ENCODE results near the gene ADAMTS12. TPM values are rescaled to one million over a fixed set of nuclear protein-coding genes. Genes with fewer than 3 reads are reported as not detected.
A peak's percentile ranks its signal among the peaks of the same experiment; 100 is the strongest.

Gene ADAMTS12
- total RNA-seq, 1 experiment from 2014 or later, result not detected

- H3K36me3 ChIP-seq (ENCODE audit: insufficient read depth, low read length), result no peaks in the 10 kb centered on the region
- H3K9me3 ChIP-seq (ENCODE audit: low read length), result no peaks in the 10 kb centered on the region
- no peaks in the 10 kb centered on the region for H3K4me1 ChIP-seq (ENCODE audit: low read length)
- no peaks in the 10 kb centered on the region for H4K20me1 ChIP-seq (ENCODE audit: insufficient read depth, low read depth, low read length)
- no peak overlapping the region for H2AFZ ChIP-seq (ENCODE audit: low read length)
- H3K27ac ChIP-seq (ENCODE audit: low read length), result no peak overlapping the region
- H3K4me3 ChIP-seq (ENCODE audit: low read length), result no peak overlapping the region
- peaks cover 2% of the 10 kb centered on the region; the same call in 1 of the 2 replicates for H3K9me2 ChIP-seq (replicated peaks; ENCODE audit: insufficient read depth, low read length)
- no peaks in the 10 kb centered on the region for H3K79me2 ChIP-seq (ENCODE audit: low read length)
- no peak overlapping the region for H3K9ac ChIP-seq (ENCODE audit: low read length)
- DNase-seq, result peak; percentile 11
- H3K27me3 ChIP-seq (ENCODE audit: low read length), result no peaks in the 10 kb centered on the region; the same call in 1 of the 2 replicates
- H3K4me2 ChIP-seq (ENCODE audit: low read depth, low read length, poor library complexity, severe bottlenecking), result no peak overlapping the region
Measured at GRCh38 chr5:33579789-33580188, 312.0 kb downstream of the ADAMTS12 start.

- H3K9ac ChIP-seq (ENCODE audit: low read length), result no peak overlapping the region
- H3K4me3 ChIP-seq (ENCODE audit: low read length), result no peak overlapping the region
- no peaks in the 10 kb centered on the region for H3K9me3 ChIP-seq (ENCODE audit: low read length)
- no peaks in the 10 kb centered on the region; the same call in 1 of the 2 replicates for H3K27me3 ChIP-seq (ENCODE audit: low read length)
- DNase-seq, result no peak
- no peaks in the 10 kb centered on the region for H3K36me3 ChIP-seq (ENCODE audit: insufficient read depth, low read length)
- no peaks in the 10 kb centered on the region for H4K20me1 ChIP-seq (ENCODE audit: insufficient read depth, low read depth, low read length)
- H3K4me2 ChIP-seq (ENCODE audit: low read depth, low read length, poor library complexity, severe bottlenecking), result no peak overlapping the region
- no peak overlapping the region for H2AFZ ChIP-seq (ENCODE audit: low read length)
- no peak overlapping the region for H3K27ac ChIP-seq (ENCODE audit: low read length)
- no peaks in the 10 kb centered on the region for H3K4me1 ChIP-seq (ENCODE audit: low read length)
- no peaks in the 10 kb centered on the region for H3K9me2 ChIP-seq (replicated peaks; ENCODE audit: insufficient read depth, low read length)
- no peaks in the 10 kb centered on the region for H3K79me2 ChIP-seq (ENCODE audit: low read length)
Measured at GRCh38 chr5:33579152-33579551, 312.6 kb downstream of the ADAMTS12 start.

GRCh38 chr5:33576726-33577590 lies 314.8 kb downstream of the ADAMTS12 start:
- Histone ChIP-seq H3K4me1 (ENCODE audit: low read length) (no peaks in the 10 kb centered on the region), H3K9ac (ENCODE audit: low read length) (no peak overlapping the region), H3K36me3 (ENCODE audit: insufficient read depth, low read length) (no peaks in the 10 kb centered on the region), H3K9me2 (replicated peaks; ENCODE audit: insufficient read depth, low read length) (no peaks in the 10 kb centered on the region), H3K9me3 (ENCODE audit: low read length) (no peaks in the 10 kb centered on the region), H3K27me3 (ENCODE audit: low read length) (no peaks in the 10 kb centered on the region; the same call in 1 of the 2 replicates), H3K4me3 (ENCODE audit: low read length) (no peak overlapping the region), H3K4me2 (ENCODE audit: low read depth, low read length, poor library complexity, severe bottlenecking) (no peak overlapping the region), H4K20me1 (ENCODE audit: insufficient read depth, low read depth, low read length) (no peaks in the 10 kb centered on the region), H3K79me2 (ENCODE audit: low read length) (no peaks in the 10 kb centered on the region), H2AFZ (ENCODE audit: low read length) (no peak overlapping the region), H3K27ac (ENCODE audit: low read length) (no peak overlapping the region)
- peak; percentile 25 for DNase-seq

- H3K9ac ChIP-seq (ENCODE audit: low read length), result no peak overlapping the region
- H3K9me3 ChIP-seq (ENCODE audit: low read length), result no peaks in the 10 kb centered on the region
- H2AFZ ChIP-seq (ENCODE audit: low read length), result no peak overlapping the region
- H4K20me1 ChIP-seq (ENCODE audit: insufficient read depth, low read depth, low read length), result no peaks in the 10 kb centered on the region
- no peak overlapping the region for H3K4me2 ChIP-seq (ENCODE audit: low read depth, low read length, poor library complexity, severe bottlenecking)
- no peaks in the 10 kb centered on the region for H3K9me2 ChIP-seq (replicated peaks; ENCODE audit: insufficient read depth, low read length)
- H3K36me3 ChIP-seq (ENCODE audit: insufficient read depth, low read length), result no peaks in the 10 kb centered on the region
- no peaks in the 10 kb centered on the region for H3K79me2 ChIP-seq (ENCODE audit: low read length)
- H3K27ac ChIP-seq (ENCODE audit: low read length), result no peak overlapping the region
- no peaks in the 10 kb centered on the region for H3K27me3 ChIP-seq (ENCODE audit: low read length)
- no peak overlapping the region for H3K4me3 ChIP-seq (ENCODE audit: low read length)
- H3K4me1 ChIP-seq (ENCODE audit: low read length), result peaks cover 13% of the 10 kb centered on the region
- DNase-seq, result no peak
Measured at GRCh38 chr5:33565324-33565723, 326.5 kb downstream of the ADAMTS12 start.

GRCh38 chr5:33563983-33564908 lies 327.5 kb downstream of the ADAMTS12 start:
- Histone ChIP-seq H3K4me2 (ENCODE audit: low read depth, low read length, poor library complexity, severe bottlenecking) (no peak overlapping the region), H3K27ac (ENCODE audit: low read length) (no peak overlapping the region), H3K4me1 (ENCODE audit: low read length) (peaks cover 13% of the 10 kb centered on the region), H3K27me3 (ENCODE audit: low read length) (no peaks in the 10 kb centered on the region), H3K79me2 (ENCODE audit: low read length) (no peaks in the 10 kb centered on the region), H3K9me2 (replicated peaks; ENCODE audit: insufficient read depth, low read length) (no peaks in the 10 kb centered on the region), H3K4me3 (ENCODE audit: low read length) (no peak overlapping the region), H4K20me1 (ENCODE audit: insufficient read depth, low read depth, low read length) (no peaks in the 10 kb centered on the region), H2AFZ (ENCODE audit: low read length) (no peak overlapping the region), H3K36me3 (ENCODE audit: insufficient read depth, low read length) (no peaks in the 10 kb centered on the region), H3K9ac (ENCODE audit: low read length) (no peak overlapping the region), H3K9me3 (ENCODE audit: low read length) (no peaks in the 10 kb centered on the region)
- DNase-seq, result peak; percentile 30

- no peak overlapping the region for H3K4me2 ChIP-seq (ENCODE audit: low read depth, low read length, poor library complexity, severe bottlenecking)
- H3K79me2 ChIP-seq (ENCODE audit: low read length), result no peaks in the 10 kb centered on the region
- H3K27ac ChIP-seq (ENCODE audit: low read length), result no peak overlapping the region
- no peaks in the 10 kb centered on the region for H3K36me3 ChIP-seq (ENCODE audit: insufficient read depth, low read length)
- H3K4me1 ChIP-seq (ENCODE audit: low read length), result peaks cover 13% of the 10 kb centered on the region
- H2AFZ ChIP-seq (ENCODE audit: low read length), result no peak overlapping the region
- peak; percentile 26 for DNase-seq
- no peaks in the 10 kb centered on the region for H4K20me1 ChIP-seq (ENCODE audit: insufficient read depth, low read depth, low read length)
- no peaks in the 10 kb centered on the region for H3K27me3 ChIP-seq (ENCODE audit: low read length)
- H3K9me3 ChIP-seq (ENCODE audit: low read length), result no peaks in the 10 kb centered on the region
- no peak overlapping the region for H3K4me3 ChIP-seq (ENCODE audit: low read length)
- H3K9me2 ChIP-seq (replicated peaks; ENCODE audit: insufficient read depth, low read length), result no peaks in the 10 kb centered on the region
- H3K9ac ChIP-seq (ENCODE audit: low read length), result no peak overlapping the region
Measured at GRCh38 chr5:33563530-33563929, 328.3 kb downstream of the ADAMTS12 start.

GRCh38 chr5:33558489-33558888 lies 333.3 kb downstream of the ADAMTS12 start:
- H3K27ac ChIP-seq (ENCODE audit: low read length), result no peak overlapping the region
- H3K36me3 ChIP-seq (ENCODE audit: insufficient read depth, low read length), result no peaks in the 10 kb centered on the region
- H4K20me1 ChIP-seq (ENCODE audit: insufficient read depth, low read depth, low read length), result no peaks in the 10 kb centered on the region
- H2AFZ ChIP-seq (ENCODE audit: low read length), result no peak overlapping the region
- H3K9me3 ChIP-seq (ENCODE audit: low read length), result no peaks in the 10 kb centered on the region
- DNase-seq, result peak; percentile 5
- no peaks in the 10 kb centered on the region for H3K79me2 ChIP-seq (ENCODE audit: low read length)
- H3K4me2 ChIP-seq (ENCODE audit: low read depth, low read length, poor library complexity, severe bottlenecking), result no peak overlapping the region
- peaks cover 13% of the 10 kb centered on the region for H3K4me1 ChIP-seq (ENCODE audit: low read length)
- no peaks in the 10 kb centered on the region for H3K27me3 ChIP-seq (ENCODE audit: low read length)
- no peak overlapping the region for H3K4me3 ChIP-seq (ENCODE audit: low read length)
- H3K9ac ChIP-seq (ENCODE audit: low read length), result no peak overlapping the region
- H3K9me2 ChIP-seq (replicated peaks; ENCODE audit: insufficient read depth, low read length), result no peaks in the 10 kb centered on the region

GRCh38 chr5:33557605-33558004 lies 334.2 kb downstream of the ADAMTS12 start:
- no peaks in the 10 kb centered on the region for H3K27me3 ChIP-seq (ENCODE audit: low read length)
- no peaks in the 10 kb centered on the region for H3K79me2 ChIP-seq (ENCODE audit: low read length)
- H4K20me1 ChIP-seq (ENCODE audit: insufficient read depth, low read depth, low read length), result no peaks in the 10 kb centered on the region
- H3K36me3 ChIP-seq (ENCODE audit: insufficient read depth, low read length), result no peaks in the 10 kb centered on the region
- H3K9me3 ChIP-seq (ENCODE audit: low read length), result no peaks in the 10 kb centered on the region
- peak; percentile 9 for DNase-seq
- H3K4me3 ChIP-seq (ENCODE audit: low read length), result no peak overlapping the region
- H3K9me2 ChIP-seq (replicated peaks; ENCODE audit: insufficient read depth, low read length), result no peaks in the 10 kb centered on the region
- H3K27ac ChIP-seq (ENCODE audit: low read length), result no peak overlapping the region
- no peak overlapping the region for H3K4me2 ChIP-seq (ENCODE audit: low read depth, low read length, poor library complexity, severe bottlenecking)
- no peak overlapping the region for H2AFZ ChIP-seq (ENCODE audit: low read length)
- peaks cover 13% of the 10 kb centered on the region for H3K4me1 ChIP-seq (ENCODE audit: low read length)
- H3K9ac ChIP-seq (ENCODE audit: low read length), result no peak overlapping the region

Data from Karpas-422 (cell line).